Endothelial cell of umbilical vein (primary cell): ENCODE measurements around the gene WARS2. TPM values are rescaled to one million over a fixed set of nuclear protein-coding genes. Genes with fewer than 3 reads are reported as not detected.

Experiments used
- BruUV-seq: library from RNA; stranded (reverse); fragments of 400-500 nt; replicated peaks from 2 replicates; lab custom pipeline; 2021; lab: Mats Ljungman, UMichigan
- CTCF ChIA-PET: fragments of 300-600, 350-600 bp; sonication (Branson Sonifier 250); formaldehyde crosslinking; loops from one replicate; lab custom pipeline; 2021; ENCODE audit warnings: antibody characterized with exemption, inconsistent platforms; lab: Charles Lee
- POLR2A ChIA-PET: fragments of 300-600, 350-600 bp; sonication (Branson Sonifier 250); formaldehyde crosslinking; loops from one replicate; lab custom pipeline; 2021; ENCODE audit warnings: antibody characterized with exemption, inconsistent platforms; lab: Charles Lee
- DNase-seq: peaks from one replicate; pipeline ENCODE4 v3.0.0-alpha.2; 2011; ENCODE audit warnings: low read depth, low spot score
- FAIRE-seq: peaks from 2 replicates; lab custom pipeline; 2011; peaks lifted over from hg19 to GRCh38; lab: Jason Lieb, UNC
- H2AFZ ChIP-seq: 2 replicates; pipeline ENCODE4 v1.6.0; 2012; ENCODE audit warnings: low read depth, low read length, control low read depth, inconsistent platforms
- H3K27ac ChIP-seq: 2 replicates; pipeline ENCODE4 v1.5.1; 2011; ENCODE audit warnings: low read depth, mild to moderate bottlenecking, control low read depth, low read length, moderate library complexity; ENCODE audit not compliant: insufficient read depth
- H3K27me3 ChIP-seq, 2 experiments: 2 replicates each; pipeline versions ENCODE4 v1.6.0 to v1.6.1; 2011; ENCODE audit warnings: low read length in 2 of 2, mixed read lengths in 1 of 2; ENCODE audit not compliant: control insufficient read depth in 2 of 2, insufficient read depth in 2 of 2
- H3K36me3 ChIP-seq, 2 experiments: 2 replicates in 1 of 2; 3 replicates in 1 of 2; pipeline ENCODE4 v1.5.1; 2011; ENCODE audit warnings: low read length in 2 of 2, mild to moderate bottlenecking in 1 of 2, moderate library complexity in 1 of 2; ENCODE audit not compliant: control insufficient read depth in 2 of 2, insufficient read depth in 2 of 2; ENCODE audit errors: extremely low read depth in 1 of 2
- H3K4me1 ChIP-seq: 3 replicates; pipeline ENCODE4 v1.5.1; 2011; ENCODE audit warnings: mild to moderate bottlenecking, low read length; ENCODE audit not compliant: control insufficient read depth, insufficient read depth; ENCODE audit errors: extremely low read depth
- H3K4me2 ChIP-seq: 2 replicates; pipeline ENCODE4 v1.6.1; 2011; ENCODE audit warnings: low read length, control low read depth, mixed read lengths; ENCODE audit not compliant: insufficient read depth
- H3K4me3 ChIP-seq, 3 experiments: fragments of 200-600 bp in 1 of 3; sonication (generic), shearing (Covaris generic) in 1 of 3; replicated peaks in 1 of 3; 2 replicates each; pipeline ENCODE4 v1.5.1; 2011 to 2016; ENCODE audit warnings: control low read depth in 3 of 3, low read length in 3 of 3, mild to moderate bottlenecking in 2 of 3, inconsistent platforms in 1 of 3, low read depth in 1 of 3, moderate library complexity in 1 of 3; ENCODE audit not compliant: insufficient read depth in 1 of 3
- H3K79me2 ChIP-seq: 2 replicates; pipeline ENCODE4 v1.6.0; 2012; ENCODE audit warnings: low read length, inconsistent platforms; ENCODE audit not compliant: control insufficient read depth, insufficient read depth
- H3K9ac ChIP-seq: replicated peaks from 2 replicates; pipeline ENCODE3; 2011; ENCODE audit warnings: low read length, control low read depth; ENCODE audit not compliant: insufficient read depth; ENCODE audit errors: extremely low read depth
- H3K9me1 ChIP-seq: replicated peaks from 3 replicates; pipeline ENCODE4 v1.6.0; 2011; ENCODE audit warnings: mild to moderate bottlenecking, low read length; ENCODE audit not compliant: control insufficient read depth, insufficient read depth; ENCODE audit errors: extremely low read depth
- H3K9me3 ChIP-seq: replicated peaks from 2 replicates; pipeline ENCODE4 v1.5.1; 2012; ENCODE audit warnings: low read length, inconsistent platforms; ENCODE audit not compliant: control insufficient read depth, insufficient read depth
- H4K20me1 ChIP-seq: replicated peaks from 2 replicates; pipeline ENCODE3; 2011; ENCODE audit warnings: mild to moderate bottlenecking, low read length; ENCODE audit not compliant: control insufficient read depth, insufficient read depth; ENCODE audit errors: extremely low read depth
- CTCF ChIP-seq, 2 donors: IDR thresholded peaks; 1 replicate in 1 of 2; 2 replicates in 1 of 2; pipeline ENCODE4 v1.5.1; 2011; ENCODE audit warnings: low read length in 2 of 2, mild to moderate bottlenecking in 2 of 2, moderate library complexity in 2 of 2, control low read depth in 1 of 2, inconsistent platforms in 1 of 2, low read depth in 1 of 2; ENCODE audit not compliant: insufficient read depth in 1 of 2; ENCODE audit errors: extremely low read depth in 1 of 2
- EZH2 ChIP-seq: IDR thresholded peaks from 2 replicates; pipeline ENCODE4 v1.6.1; 2012; ENCODE audit warnings: borderline replicate concordance, low read depth, mild to moderate bottlenecking, moderate library complexity, low read length, inconsistent platforms; ENCODE audit not compliant: severe bottlenecking
- FOS ChIP-seq: IDR thresholded peaks from 2 replicates; pipeline ENCODE4 v1.6.1; 2011; ENCODE audit warnings: mild to moderate bottlenecking, low read length, moderate library complexity, borderline replicate concordance; ENCODE audit not compliant: insufficient read depth
- GATA2 ChIP-seq: IDR thresholded peaks from 2 replicates; pipeline ENCODE4 v1.7.0; 2011; ENCODE audit warnings: low read depth, mild to moderate bottlenecking, moderate library complexity, mixed read lengths, low read length; ENCODE audit not compliant: insufficient read length, insufficient read depth
- JUN ChIP-seq: IDR thresholded peaks from 2 replicates; pipeline ENCODE4 v1.6.1; 2011; ENCODE audit warnings: borderline replicate concordance, low read depth; ENCODE audit not compliant: insufficient read length, insufficient read depth
- MAX ChIP-seq: IDR thresholded peaks from 2 replicates; pipeline ENCODE4 v1.6.1; 2011; ENCODE audit not compliant: insufficient read depth, insufficient read length
- MYC ChIP-seq: IDR thresholded peaks from one replicate; pipeline ENCODE4 v1.6.1; 2011; ENCODE audit warnings: mild to moderate bottlenecking, low read depth, low read length
- POLR2A ChIP-seq: IDR thresholded peaks from 2 replicates; pipeline ENCODE4 v1.6.1; 2012; ENCODE audit warnings: low read depth, mild to moderate bottlenecking, control low read depth, low read length
- POLR2AphosphoS5 ChIP-seq: IDR thresholded peaks from 2 replicates; pipeline ENCODE4 v1.6.1; 2012; ENCODE audit warnings: low read depth, mild to moderate bottlenecking, control low read depth, low read length, moderate library complexity; ENCODE audit not compliant: insufficient read depth
- dilution Hi-C: fragments of 300-500 bp; cut with MboI; formaldehyde crosslinking; loops from one replicate; pipeline ENCODE4 v1.15.0; 2019; ENCODE audit warnings: low sequenced_read_pairs; ENCODE audit not compliant: extremely low pct_ligation_motif_present
- intact Hi-C: fragments of 100-400 bp; cut with micrococcal nuclease; formaldehyde crosslinking; loops from one replicate; pipeline ENCODE4 v1.10.0; 2022
- polyA plus RNA-seq, 4 experiments: library from polyadenylated mRNA; depleted of rRNA in 3 of 4; stranded (reverse) in 3 of 4; unstranded in 1 of 4; fragments of >200 nt; gene quantifications; 2 replicates each; pipeline versions ENCODE4 v1.2.1 to v1.2.3, GENCODE V29; 2011 to 2012; ENCODE audit warnings: missing spikeins in 1 of 4
- total RNA-seq: library from RNA; stranded (reverse); gene quantifications from 2 replicates; pipeline ENCODE4 v1.2.3, GENCODE V29; 2021

Gene WARS2
- total and polyA plus RNA-seq, 2 donors (not counting 3 experiments of a cell fraction or from before 2014, with no cell fraction given) = 5.9 to 11.8 TPM

- CTCF ChIA-PET = no interaction called here
- H4K20me1 ChIP-seq = no peaks in the 10 kb centered on the region
- H3K9ac ChIP-seq = no peak overlapping the region
- no peak overlapping the region for H2AFZ ChIP-seq
- FAIRE-seq (no peak), DNase-seq (no peak)
- intact Hi-C loops (no loop called here), dilution Hi-C loops (no loop called here)
- BruUV-seq = no TSS peak
- H3K27me3 ChIP-seq = no peaks in the 10 kb centered on the region
- TF ChIP-seq POLR2AphosphoS5 = no peak
- TF ChIP-seq FOS = no peak
- TF ChIP-seq GATA2 = no peak
- TF ChIP-seq CTCF (IDR thresholded peaks at IDR 0.05; ENCODE audit: extremely low read depth in 1 of 2, insufficient read depth in 1 of 2, low read depth in 1 of 2, low read length in 2 of 2) = no peak
- TF ChIP-seq MYC = no peak
- no peak for TF ChIP-seq EZH2
- no peak for TF ChIP-seq MAX
- no peak for TF ChIP-seq POLR2A
- TF ChIP-seq JUN = no peak
- H3K9me3 ChIP-seq = no peaks in the 10 kb centered on the region
- H3K79me2 ChIP-seq = no peaks in the 10 kb centered on the region
- peaks cover 2% of the 10 kb centered on the region for H3K4me1 ChIP-seq
- peaks cover 0 to 2% of the 10 kb centered on the region in 2 experiments for H3K36me3 ChIP-seq
- no peak overlapping the region for H3K27ac ChIP-seq
- no peak overlapping the region for H3K4me2 ChIP-seq
- no peak overlapping the region for H3K4me3 ChIP-seq
- no peaks in the 10 kb centered on the region for H3K9me1 ChIP-seq
- POLR2A ChIA-PET = no interaction called here
These were observed 22.9 kb upstream of the WARS2 start for GRCh38 chr1:119163396-119163795.
